Measurements from ENCODE around the gene MS4A10. TPM values are rescaled to one million over a fixed set of nuclear protein-coding genes. Genes with fewer than 3 reads are reported as not detected.

The MS4A10 gene
- total and polyA plus RNA-seq, 9 of the 15 experiments (the other 6 are each of a cell fraction or from before 2014, with no cell fraction given): not detected

GRCh38 chr11:60753309-60753708 is 31.8 kb upstream of the MS4A10 start (continued):
- TF ChIP-seq RREB1 (CRISPR knock-in tag; IDR thresholded peaks at IDR 0.05) (no peak), TOE1 (IDR thresholded peaks at IDR 0.05; ENCODE audit: borderline replicate concordance) (peak; percentile 80; the same call in 1 of the 2 replicates), TOE1 (CRISPR knock-in tag; IDR thresholded peaks at IDR 0.05; ENCODE audit: borderline replicate concordance, low read depth) (no peak), SIRT6 (IDR thresholded peaks at IDR 0.05; ENCODE audit: low read depth, low read length) (no peak), E2F6 (IDR thresholded peaks at IDR 0.05; ENCODE audit: borderline replicate concordance in 1 of 2, extremely low read depth in 1 of 2, insufficient read depth in 1 of 2, insufficient read length in 1 of 2, low read depth in 1 of 2, low read length in 1 of 2, poor library complexity in 1 of 2, severe bottlenecking in 1 of 2) (peak in 1 of 2 experiments; percentile 30), POU5F1 (IDR thresholded peaks at IDR 0.05; ENCODE audit: borderline replicate concordance, low read depth, low read length, partially characterized antibody) (no peak), REST (IDR thresholded peaks at IDR 0.05; ENCODE audit: borderline replicate concordance) (peak; percentile 24; the same call in 1 of the 2 replicates), REST (CRISPR knock-in tag; IDR thresholded peaks at IDR 0.05; ENCODE audit: low read depth) (no peak), KAT8 (IDR thresholded peaks at IDR 0.05; ENCODE audit: low read depth) (no peak), USF2 (CRISPR knock-in tag; IDR thresholded peaks at IDR 0.05) (peak; percentile 84), DACH1 (IDR thresholded peaks at IDR 0.05; ENCODE audit: partially characterized antibody) (no peak)
